Measurements from ENCODE around the gene POGZ. TPM values are rescaled to one million over a fixed set of nuclear protein-coding genes. Genes with fewer than 3 reads are reported as not detected.

Gene POGZ
- total RNA-seq, 1 experiment from 2014 or later = 102 TPM

DNA sequence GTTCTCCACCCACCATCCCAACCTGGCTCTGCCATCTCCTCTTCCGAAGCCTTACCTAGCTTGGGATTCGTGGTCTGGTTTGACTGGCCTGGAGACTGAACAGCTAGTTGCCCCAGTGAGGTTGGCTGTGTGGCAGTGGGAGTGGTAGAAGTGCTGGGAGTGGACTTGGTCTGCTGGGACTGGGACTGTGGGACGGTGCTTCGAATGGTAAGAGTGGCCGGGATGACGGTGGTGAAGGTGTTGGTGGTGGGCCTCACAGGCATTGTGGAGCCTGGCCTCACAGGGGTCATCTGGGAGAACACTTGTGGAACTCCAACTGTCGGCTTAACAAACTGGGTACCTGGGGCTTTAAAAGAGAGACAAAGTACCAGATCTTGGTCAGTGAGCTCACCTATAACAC lies 31.2 kb downstream of the POGZ start:
- H4K20me1 ChIP-seq (ENCODE audit: control insufficient read depth, insufficient read depth, insufficient read length) = no peaks in the 10 kb centered on the region
- no peak overlapping the region for H2AK5ac ChIP-seq (ENCODE audit: insufficient read length, low read length)
- H3K23ac ChIP-seq (ENCODE audit: insufficient read length, low read depth, low read length) = no peak overlapping the region
- Mint-ChIP-seq H3K27me3 (ENCODE audit: low read depth) (no peaks in the 10 kb centered on the region), H3K4me3 (no peak overlapping the region), H3K9me3 (no peaks in the 10 kb centered on the region), H3K36me3 (ENCODE audit: insufficient read depth in 1 of 3, low read depth in 3 of 3) (peaks cover 38 to 78% (median 65%) of the 10 kb centered on the region in 3 experiments; a peak in 6 of 7 replicates), H3K27ac (peak overlapping the region in 1 of 3 experiments; percentile 81; a peak in 1 of 7 replicates), H3K4me1 (no peaks in the 10 kb centered on the region)
- no peak overlapping the region for H4K8ac ChIP-seq (replicated peaks; ENCODE audit: insufficient read length, low read depth, low read length)
- no peaks in the 10 kb centered on the region for H3K23me2 ChIP-seq (ENCODE audit: insufficient read length, low read depth, low read length, poor library complexity, severe bottlenecking)
- no peak for DNase-seq
- no peak overlapping the region for H2BK15ac ChIP-seq (ENCODE audit: low read depth, low read length)
- peaks cover 2% of the 10 kb centered on the region; the same call in 1 of the 2 replicates for H3K79me2 ChIP-seq (ENCODE audit: insufficient read depth, low read length)
- H3K18ac ChIP-seq (ENCODE audit: insufficient read length, low read depth, low read length) = no peak overlapping the region
- H3T11ph ChIP-seq (ENCODE audit: low read length) = no peak overlapping the region
- no peak overlapping the region for H3K4me2 ChIP-seq (ENCODE audit: insufficient read depth, insufficient read length, low read length)
- no peak overlapping the region for H2AFZ ChIP-seq (ENCODE audit: low read length)
- H3K9ac ChIP-seq (ENCODE audit: extremely low read depth, insufficient read length, low read length) = no peak overlapping the region
- no peak overlapping the region for H3K4ac ChIP-seq (ENCODE audit: low read depth, low read length)
- H3K27ac ChIP-seq (ENCODE audit: insufficient read length, low read depth, low read length) = no peak overlapping the region
- no peak overlapping the region for H2BK12ac ChIP-seq (ENCODE audit: insufficient read length, low read depth, low read length)
- H2BK20ac ChIP-seq (ENCODE audit: low read depth, low read length, poor library complexity, severe bottlenecking) = no peak overlapping the region
- no peak overlapping the region for H3K56ac ChIP-seq (ENCODE audit: insufficient read length, low read depth, low read length)
- peaks cover 2% of the 10 kb centered on the region for H3K79me1 ChIP-seq (ENCODE audit: insufficient read depth, low read depth, low read length, poor library complexity, severe bottlenecking)
- H2BK120ac ChIP-seq (ENCODE audit: low read depth, low read length, poor library complexity, severe bottlenecking) = no peak overlapping the region
- no peak overlapping the region for H3K14ac ChIP-seq (ENCODE audit: insufficient read depth, low read length)
- H3K9me3 ChIP-seq (ENCODE audit: control insufficient read depth, low read depth, low read length) = no peaks in the 10 kb centered on the region
- H4K5ac ChIP-seq (ENCODE audit: insufficient read length, low read depth, low read length) = no peak overlapping the region
- TF ChIP-seq CTCF (conservative IDR thresholded peaks at IDR 0.05) = no peak
- no CpG with 5 or more reads among the region's 7 CpGs for WGBS (ENCODE audit: extremely low coverage, insufficient read length, low lambda C conversion rate)
- no peak overlapping the region for H2BK5ac ChIP-seq (ENCODE audit: insufficient read length, low read length)
- H3K4me1 ChIP-seq (ENCODE audit: insufficient read depth, low read length) = no peaks in the 10 kb centered on the region
- H3K27me3 ChIP-seq (ENCODE audit: insufficient read depth, low read length) = no peaks in the 10 kb centered on the region
- no peak overlapping the region for H4K91ac ChIP-seq (ENCODE audit: insufficient read length, low read depth, low read length)

All from H9 (cell line).